SKM-1 (cell line): ENCODE measurements around the gene IL10RB.
"Not testable (repeated sequence)": the region's sequence is repeated elsewhere in the genome, so short reads cannot be mapped to it uniquely, and the experiment has no call there.

Source experiments
- DNase-seq: peaks from one replicate; lab custom pipeline; 2025; ENCODE audit not compliant: unreplicated experiment; lab: John Stamatoyannopoulos, UW

IL10RB gene

GRCh38 chr21:33266050-33266788 lies at the start of gene IL10RB:
Gene IL10RB (plus strand): TSS chr21:33266367. CDS start chr21:33266466, 99 bp downstream.
- DNase-seq: peak; percentile 54

- DNase-seq: no peak
Measured at GRCh38 chr21:33217138-33217520, 49.0 kb upstream of the IL10RB start.

GRCh38 chr21:33219300-33219699 lies 46.9 kb upstream of the IL10RB start:
- DNase-seq: no peak

GRCh38 chr21:33219954-33220353 lies 46.2 kb upstream of the IL10RB start:
- DNase-seq: no peak

- DNase-seq: not testable (repeated sequence)
Measured at GRCh38 chr21:33225376-33225775, 40.8 kb upstream of the IL10RB start.

- DNase-seq: no peak
Measured at GRCh38 chr21:33228455-33228854, 37.7 kb upstream of the IL10RB start.

GRCh38 chr21:33229099-33229783 lies 36.9 kb upstream of the IL10RB start:
- DNase-seq: no peak

- DNase-seq: peak; percentile 45
Measured at GRCh38 chr21:33229784-33230544, 36.2 kb upstream of the IL10RB start, which contains the start of gene IFNAR2. Gene IFNAR2 (plus strand): TSS chr21:33229938. CDS start chr21:33241923, 11,985 bp downstream.

GRCh38 chr21:33230545-33231324 lies 35.4 kb upstream of the IL10RB start:
- no peak for DNase-seq

GRCh38 chr21:33231526-33231925 lies 34.6 kb upstream of the IL10RB start:
- DNase-seq: no peak

GRCh38 chr21:33232291-33233034 lies 33.7 kb upstream of the IL10RB start:
- no peak for DNase-seq

GRCh38 chr21:33234635-33235520 lies 31.3 kb upstream of the IL10RB start:
- no peak for DNase-seq

GRCh38 chr21:33236013-33236686 lies 30.0 kb upstream of the IL10RB start:
- no peak for DNase-seq

GRCh38 chr21:33236766-33237165 lies 29.4 kb upstream of the IL10RB start:
- DNase-seq: no peak

- no peak for DNase-seq
Measured at GRCh38 chr21:33237486-33237885, 28.7 kb upstream of the IL10RB start.

- DNase-seq: no peak
Measured at GRCh38 chr21:33238146-33238545, 28.0 kb upstream of the IL10RB start.

GRCh38 chr21:33238565-33239255 lies 27.5 kb upstream of the IL10RB start:
- DNase-seq: no peak

GRCh38 chr21:33239559-33240127 lies 26.5 kb upstream of the IL10RB start:
- not testable (repeated sequence) for DNase-seq
